GM18511 (cell line): ENCODE measurements around the gene A2ML1.
"Not testable (repeated sequence)": the region's sequence is repeated elsewhere in the genome, so short reads cannot be mapped to it uniquely, and the experiment has no call there.

ENCODE experiments used
- ATAC-seq: cut with Tn5 transposase; IDR thresholded peaks from one replicate; pipeline ENCODE4 v1.9.1; 2021; ENCODE audit warnings: mild to moderate bottlenecking, moderate library complexity; ENCODE audit not compliant: unreplicated experiment

A2ML1 gene

GRCh38 chr12:8816448-8817050 lies 5.9 kb upstream of the A2ML1 start:
- ATAC-seq, result no peak

DNA sequence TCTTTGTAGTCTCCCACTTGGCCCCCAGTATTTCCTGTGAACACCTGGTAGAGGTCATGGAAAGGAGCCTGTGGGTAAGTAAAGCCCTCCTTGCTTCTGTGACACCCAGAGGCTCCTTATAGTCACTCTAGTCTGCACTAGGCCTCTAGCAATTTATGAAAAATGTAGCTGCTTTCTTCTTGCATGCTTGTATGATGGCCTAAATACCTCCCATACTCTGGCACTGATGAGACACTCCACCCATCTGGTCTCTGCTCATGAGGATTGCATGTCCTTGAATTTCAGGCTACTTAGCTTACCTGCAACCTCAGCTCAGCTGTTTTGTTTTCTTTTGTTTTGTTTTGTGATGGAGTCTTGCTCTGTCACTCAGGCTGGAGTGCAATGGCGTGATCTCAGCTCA lies 4.6 kb upstream of the A2ML1 start:
- no peak for ATAC-seq

- ATAC-seq, result no peak
These were observed 3.9 kb upstream of the A2ML1 start for GRCh38 chr12:8818526-8818925.

- ATAC-seq, result no peak
These were observed 2.8 kb upstream of the A2ML1 start for GRCh38 chr12:8819666-8819980.

DNA sequence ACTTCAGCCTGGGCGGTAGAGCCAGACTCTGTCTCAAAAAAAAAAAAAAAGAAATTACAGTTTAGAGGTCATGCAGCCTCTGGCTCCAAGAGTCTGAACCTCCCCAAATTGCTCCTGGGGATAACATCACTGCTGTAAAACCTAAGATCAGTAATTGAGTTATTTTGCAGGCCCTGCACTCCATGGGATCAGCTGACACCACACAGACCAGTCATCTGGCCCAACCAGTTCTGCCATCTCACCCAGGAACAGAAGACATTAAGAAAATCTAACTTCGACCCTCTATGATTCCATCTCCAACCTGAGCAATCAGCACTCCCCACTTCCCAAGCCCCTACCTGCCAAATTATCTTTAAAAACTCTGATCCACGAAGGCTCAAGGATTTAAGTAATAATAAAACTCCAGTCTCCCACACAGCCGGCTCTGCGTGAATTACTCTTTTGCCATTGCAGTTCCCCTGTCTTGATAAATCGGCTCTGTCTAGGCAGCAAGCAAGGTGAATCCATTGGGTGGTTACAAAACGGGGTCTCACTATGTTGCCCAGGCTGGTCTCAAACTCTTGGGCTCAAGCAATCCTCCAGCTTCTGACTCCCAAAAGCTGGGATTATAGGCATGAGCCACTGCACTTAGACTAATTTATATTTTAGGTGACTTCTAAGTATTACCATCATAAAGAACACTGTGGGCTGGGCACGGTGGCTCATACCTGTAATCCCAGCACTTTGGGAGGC lies 1.6 kb upstream of the A2ML1 start:
- ATAC-seq, result not testable (repeated sequence)

- ATAC-seq, result no peak
These were observed 830 bp upstream of the A2ML1 start for GRCh38 chr12:8821591-8821990.

DNA sequence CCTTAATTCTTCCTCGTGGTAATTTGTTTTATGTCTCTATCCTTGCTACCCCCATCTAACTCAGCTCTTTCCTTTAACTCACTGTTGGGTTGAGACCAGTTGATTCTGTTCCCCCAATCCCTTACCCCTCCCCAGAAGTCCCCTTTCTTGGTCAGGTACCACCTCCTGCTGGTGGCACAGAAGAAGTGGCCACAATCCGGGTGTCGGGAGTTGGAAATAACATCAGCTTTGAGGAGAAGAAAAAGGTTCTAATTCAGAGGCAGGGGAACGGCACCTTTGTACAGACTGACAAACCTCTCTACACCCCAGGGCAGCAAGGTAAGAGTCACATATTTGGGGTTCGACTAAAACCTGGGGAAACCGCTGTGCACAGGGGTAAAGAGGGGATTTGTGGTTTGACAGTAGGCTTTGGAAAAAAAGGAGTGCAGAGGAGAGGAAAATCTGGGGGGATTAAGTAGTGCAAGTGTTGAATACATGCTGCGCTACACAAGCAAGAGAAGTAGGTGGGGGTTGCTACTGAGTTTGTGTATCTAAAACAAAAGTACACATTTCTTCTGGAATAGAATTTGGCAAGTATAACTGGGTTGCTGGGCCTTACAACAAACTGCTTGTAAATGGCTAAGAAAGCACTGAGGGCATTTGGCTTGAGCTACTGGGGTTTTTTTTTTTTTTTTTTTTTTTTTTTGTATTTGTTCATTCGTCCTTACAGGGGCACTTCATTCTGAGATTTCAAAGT lies 1.3 kb downstream of the A2ML1 start:
- no peak for ATAC-seq

DNA sequence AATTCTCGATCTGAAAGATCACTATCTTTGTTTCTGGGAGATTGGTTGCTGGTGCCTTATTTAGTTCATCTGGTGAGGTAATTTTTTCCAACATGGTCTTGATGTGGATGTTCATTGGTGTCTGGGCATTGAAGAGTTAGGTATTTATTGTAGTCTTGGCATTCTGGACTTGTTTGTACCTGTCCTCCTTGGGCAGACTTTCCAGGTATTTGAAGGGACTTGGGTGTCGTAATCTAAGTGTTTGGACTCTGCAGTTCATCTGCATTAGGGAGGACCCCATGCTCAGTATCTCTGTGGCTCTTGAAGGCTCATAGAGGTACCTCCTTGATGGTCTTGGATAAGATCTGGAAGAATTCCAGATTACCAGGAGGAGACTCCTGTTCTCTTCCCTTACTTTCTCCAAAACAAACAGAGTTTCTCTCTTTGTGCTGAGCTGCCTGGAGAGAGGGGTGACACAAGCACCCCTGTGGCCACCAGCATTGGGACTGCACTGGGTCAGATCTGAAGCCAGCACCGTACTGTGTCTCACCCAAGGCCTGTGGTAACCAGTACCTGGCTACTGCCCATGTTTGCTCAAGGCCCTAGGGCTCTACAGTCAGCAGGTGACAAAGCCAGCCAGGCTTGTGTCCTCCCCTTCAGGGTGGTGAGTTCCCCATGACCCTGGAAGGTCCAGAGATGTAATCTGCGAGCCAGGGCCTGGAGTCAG lies 5.3 kb downstream of the A2ML1 start:
- ATAC-seq, result no peak

GRCh38 chr12:8828257-8829124 lies 6.1 kb downstream of the A2ML1 start:
- no peak for ATAC-seq

DNA sequence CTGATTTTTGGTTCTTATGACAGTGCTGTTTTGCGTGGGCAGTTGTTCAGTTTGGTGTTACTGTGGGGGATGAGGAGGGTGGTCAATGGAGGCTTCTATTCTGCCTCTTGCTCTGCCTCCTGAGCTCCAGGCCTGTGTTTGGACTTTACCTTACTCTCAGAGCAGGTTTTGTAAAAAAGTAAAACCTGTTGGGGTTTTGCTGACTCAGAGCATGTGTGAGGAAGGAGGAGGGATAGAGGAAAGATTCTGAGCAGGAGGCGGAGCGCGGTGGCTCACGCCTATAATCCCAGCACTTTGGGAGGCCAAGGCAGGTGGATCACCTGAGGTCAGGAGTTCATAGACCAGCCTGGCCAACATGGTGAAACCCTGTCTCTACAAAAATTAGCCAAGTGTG lies 6.7 kb downstream of the A2ML1 start:
- no peak for ATAC-seq

GRCh38 chr12:8829621-8830020 lies 7.2 kb downstream of the A2ML1 start:
- no peak for ATAC-seq

DNA sequence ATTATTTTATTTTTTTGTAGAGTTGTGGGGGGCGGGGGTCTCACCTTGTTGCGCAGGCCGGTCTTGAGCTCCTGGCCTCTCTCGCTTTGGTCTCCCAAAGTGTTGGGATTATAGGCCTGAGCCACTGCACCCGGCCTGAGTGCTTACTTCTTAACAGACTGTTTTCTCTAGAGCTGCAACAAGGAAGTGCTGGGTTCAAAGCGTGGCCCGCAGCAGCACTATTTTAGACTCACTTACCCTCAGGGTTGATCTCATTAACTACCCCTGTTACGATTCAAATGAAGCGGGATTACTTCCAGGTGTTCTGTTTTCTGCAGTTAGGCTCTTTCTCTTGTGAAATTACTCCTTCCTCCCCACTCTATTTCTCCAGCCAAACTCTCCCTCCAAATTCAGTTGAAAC lies 8.7 kb downstream of the A2ML1 start:
- ATAC-seq, result no peak

DNA sequence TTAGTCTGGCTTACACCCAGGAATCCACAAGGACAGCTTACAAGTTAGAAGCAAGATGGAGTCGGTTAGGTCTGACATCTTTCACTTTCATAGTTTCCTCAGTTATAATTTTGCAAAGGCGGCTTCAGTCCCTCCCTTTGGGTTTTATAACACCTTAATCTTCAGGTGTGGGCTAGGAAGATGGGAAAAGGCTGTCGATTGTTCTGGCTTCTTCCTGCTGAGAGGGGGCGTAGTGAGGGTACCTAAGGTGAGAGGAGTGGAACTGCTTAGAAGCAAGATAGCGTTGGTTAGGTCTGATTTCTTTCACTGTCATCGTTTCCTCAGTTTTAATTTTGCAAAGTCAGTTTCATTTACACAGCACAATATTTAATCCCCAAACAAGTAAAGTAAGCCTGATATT lies 10.1 kb downstream of the A2ML1 start:
- ATAC-seq, result no peak

DNA sequence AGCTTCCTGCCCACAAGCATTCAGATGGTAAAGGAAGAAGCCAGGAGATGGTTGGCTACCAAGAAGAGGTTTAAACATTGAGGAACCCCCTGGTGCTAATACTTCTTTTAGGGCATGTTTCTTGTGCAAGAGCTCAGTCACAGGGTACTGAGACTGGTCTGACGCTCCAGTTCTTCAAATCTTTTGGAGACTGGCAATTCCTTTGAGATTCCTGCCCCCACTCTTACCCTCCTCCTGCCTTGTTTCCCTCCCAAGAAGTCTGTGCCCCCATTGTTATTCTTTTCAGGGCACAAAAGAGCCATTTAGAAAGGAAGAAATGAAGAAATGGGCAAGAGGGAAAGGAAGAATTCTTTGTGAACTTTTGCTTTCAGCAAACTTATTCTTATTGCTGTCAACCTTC lies 11.8 kb downstream of the A2ML1 start:
- no peak for ATAC-seq

DNA sequence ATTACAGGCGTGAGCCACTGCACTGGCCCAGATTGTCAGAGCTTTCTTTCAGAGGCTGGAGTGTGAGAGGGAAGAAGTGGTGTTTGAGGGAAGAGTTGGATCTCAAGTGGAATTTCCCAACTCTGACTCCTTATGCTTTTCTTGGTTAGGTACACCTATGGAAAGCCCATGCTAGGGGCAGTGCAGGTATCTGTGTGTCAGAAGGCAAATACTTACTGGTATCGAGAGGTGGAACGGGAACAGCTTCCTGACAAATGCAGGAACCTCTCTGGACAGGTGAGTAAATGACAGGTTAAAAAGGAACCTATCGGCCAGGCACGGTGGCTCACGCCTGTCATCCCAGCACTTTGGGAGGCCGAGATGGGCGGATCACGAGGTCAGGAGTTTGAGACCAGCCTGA lies 14.9 kb downstream of the A2ML1 start:
- ATAC-seq, result no peak

DNA sequence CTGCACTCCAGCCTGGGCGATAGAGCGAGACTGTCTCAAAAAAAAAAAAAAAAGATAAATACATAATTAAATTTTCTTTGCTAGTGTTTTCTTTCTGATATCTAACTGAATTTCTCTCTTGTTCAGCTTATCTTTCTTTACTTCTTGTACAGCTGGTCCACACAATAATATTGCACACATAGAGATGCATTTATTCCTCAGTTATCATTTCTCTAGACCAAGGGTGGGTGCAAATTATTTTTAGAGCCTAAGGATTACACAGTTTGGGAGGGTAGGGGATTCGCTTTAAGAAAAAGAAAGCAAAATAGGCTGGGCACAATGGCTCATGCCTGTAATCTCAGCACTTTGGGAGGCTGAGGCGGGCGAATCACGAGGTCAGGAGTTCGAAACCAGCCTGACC lies 17.9 kb downstream of the A2ML1 start:
- ATAC-seq, result no peak

- no peak for ATAC-seq
These were observed 18.7 kb downstream of the A2ML1 start for GRCh38 chr12:8840938-8841633.

DNA sequence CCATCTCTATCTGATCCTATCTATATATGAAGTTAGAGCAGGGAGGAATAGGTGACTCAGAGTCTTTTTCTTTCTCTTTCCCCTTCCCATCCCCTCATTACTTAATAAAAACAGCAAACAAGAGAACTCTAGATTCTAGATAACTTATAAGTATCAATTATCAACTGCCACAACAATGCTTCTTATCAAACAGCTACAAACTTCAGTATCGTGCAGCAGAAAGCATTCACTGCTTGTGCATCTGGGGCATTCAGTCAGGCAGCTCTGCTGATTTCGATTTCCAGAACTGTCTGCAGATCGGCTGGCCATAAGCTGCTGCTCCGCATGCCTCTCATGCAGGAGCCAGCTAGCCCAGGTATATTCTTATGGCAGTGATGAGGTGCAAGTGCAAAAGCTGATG lies 19.4 kb downstream of the A2ML1 start:
- ATAC-seq, result no peak

DNA sequence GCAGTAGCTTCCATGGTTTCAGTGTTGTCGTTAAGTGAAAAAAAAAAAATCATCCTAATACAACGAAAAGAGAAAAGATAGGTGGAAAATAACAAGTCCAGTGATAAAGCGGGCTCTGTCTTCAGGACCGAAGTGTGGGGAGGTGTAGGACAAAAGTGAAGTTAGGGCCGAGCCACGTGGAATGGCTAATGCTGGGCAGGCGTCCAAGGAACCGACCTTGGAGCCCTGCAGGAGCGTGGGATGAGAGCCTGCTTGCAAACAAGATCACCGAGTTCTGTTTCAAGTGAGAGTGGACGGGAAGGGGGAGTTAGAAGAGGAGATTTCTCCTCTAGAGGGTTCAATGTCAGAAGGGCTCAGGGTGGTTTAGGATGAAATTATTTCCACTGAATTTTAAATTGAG lies 22.2 kb downstream of the A2ML1 start:
- no peak for ATAC-seq

- ATAC-seq, result no peak
These were observed 23.9 kb downstream of the A2ML1 start for GRCh38 chr12:8846305-8846704.
